GM19328 (cell line): ENCODE results near the gene BPTF.
A peak's percentile ranks its signal among the peaks of the same experiment; 100 is the strongest.
"Not testable (repeated sequence)": the region's sequence is repeated elsewhere in the genome, so short reads cannot be mapped to it uniquely, and the experiment has no call there.

Source experiments
- ATAC-seq: cut with Tn5 transposase; IDR thresholded peaks from one replicate; pipeline ENCODE4 v1.9.1; 2021; ENCODE audit warnings: mild to moderate bottlenecking, moderate library complexity; ENCODE audit not compliant: unreplicated experiment

BPTF gene

DNA sequence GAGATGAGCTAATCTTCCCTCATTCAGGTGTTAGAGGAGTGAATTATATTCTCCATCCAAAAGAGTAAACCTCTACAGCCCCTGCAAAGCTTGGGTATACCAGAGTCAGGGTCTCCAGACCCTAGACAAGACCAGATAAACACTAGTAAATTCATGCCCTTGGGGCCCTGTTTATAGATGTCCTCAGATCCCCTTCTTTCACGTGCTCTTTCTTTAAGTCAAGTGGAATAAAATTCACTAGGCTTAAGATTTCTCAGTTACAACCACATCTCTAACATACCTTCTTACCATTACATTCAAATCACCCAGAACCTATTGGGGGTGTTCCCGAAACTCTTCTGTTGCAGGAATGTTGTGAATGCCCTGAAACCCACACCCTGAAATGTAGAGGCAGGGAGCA lies 173.2 kb downstream of the BPTF start:
- ATAC-seq: no peak

DNA sequence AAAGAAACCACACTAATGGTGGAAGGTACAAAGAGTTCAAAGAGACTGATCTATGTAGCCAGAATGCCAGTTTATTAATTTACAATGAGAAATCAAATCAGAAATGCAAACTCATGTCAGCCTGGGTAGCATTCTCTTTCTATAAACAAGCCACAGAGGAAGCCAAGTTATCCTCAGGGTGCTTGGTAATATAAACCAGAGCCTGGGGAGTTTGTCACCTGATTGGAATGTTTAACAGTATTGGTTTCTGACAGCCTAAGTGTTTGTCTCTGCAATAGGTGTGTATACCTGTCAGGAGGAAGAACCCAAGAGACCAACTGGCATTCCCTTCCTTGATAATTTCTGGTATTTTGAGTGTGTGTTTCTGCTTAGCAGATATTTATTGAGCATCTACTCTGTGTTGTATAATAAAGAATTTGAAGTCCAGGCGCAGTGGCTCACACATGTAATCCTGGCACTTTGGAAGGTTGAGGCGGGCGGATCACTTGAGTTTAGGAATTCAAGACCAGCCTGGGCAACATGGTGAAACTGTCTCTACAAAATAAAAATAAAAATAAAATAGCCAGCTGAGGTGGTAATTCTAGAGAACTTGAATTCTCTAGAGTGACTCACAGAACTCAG lies 174.1 kb downstream of the BPTF start:
- no peak for ATAC-seq

DNA sequence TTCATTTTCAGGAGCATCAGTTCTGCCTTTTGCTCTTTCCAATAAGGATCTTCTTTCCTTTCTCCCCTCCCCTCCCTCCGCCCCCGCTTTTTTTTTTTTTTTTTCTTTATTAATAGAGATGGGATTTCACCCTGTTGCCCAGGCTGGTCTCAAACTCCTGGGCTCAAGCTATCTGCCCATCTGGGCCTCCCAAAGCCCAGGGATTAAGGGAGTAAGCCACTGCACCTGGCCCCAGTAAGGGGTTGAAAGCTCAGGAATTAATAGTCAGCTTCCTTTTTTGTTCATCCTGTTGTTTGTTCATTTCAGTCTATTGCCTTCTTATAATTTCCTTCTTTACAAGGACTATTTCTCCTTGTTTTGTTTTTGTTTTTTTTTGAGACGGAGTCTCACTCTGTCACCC lies 178.9 kb downstream of the BPTF start:
- ATAC-seq: no peak

DNA sequence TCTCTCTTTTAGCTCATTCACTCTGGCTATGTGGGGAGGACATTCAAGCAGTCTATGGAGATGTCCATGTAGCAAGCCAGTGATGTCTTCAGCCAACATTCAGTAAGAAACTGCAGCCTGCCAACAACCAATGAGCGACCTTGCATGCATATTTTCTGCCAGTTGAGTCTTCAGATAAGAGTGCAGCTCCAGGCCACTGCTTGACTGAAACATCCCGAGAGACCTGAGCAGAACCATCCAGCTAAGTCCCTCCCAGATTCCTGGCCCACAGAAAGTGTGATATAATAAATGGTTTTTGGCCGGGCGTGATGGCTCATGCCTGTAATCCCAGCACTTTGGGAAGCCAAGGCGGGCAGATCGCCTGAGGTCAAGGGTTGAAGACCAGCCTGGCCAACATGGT lies 181.5 kb downstream of the BPTF start:
- no peak for ATAC-seq

DNA sequence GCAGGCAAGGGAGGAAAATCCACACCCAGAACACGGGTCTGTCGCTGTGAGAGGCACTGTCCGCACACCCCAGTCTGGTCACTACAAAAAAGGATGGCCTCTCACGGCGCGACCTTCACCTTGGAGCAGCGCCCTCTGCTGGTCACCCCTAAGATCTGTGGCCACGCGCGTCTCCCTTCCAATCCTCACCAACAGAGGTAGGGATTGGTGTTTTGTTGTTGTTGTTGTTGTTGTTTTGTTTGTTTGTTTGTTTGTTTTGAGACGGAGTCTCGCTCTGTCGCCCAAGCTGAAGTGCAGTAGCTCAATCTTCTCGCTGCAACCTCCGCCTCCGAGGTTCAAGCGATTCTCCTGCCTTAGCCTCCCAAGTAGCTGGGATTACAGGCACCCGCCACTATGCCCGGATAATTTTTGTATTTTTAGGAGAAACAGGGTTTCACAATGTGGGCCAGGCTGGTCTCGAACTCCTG lies 185.9 kb downstream of the BPTF start:
- no peak for ATAC-seq

DNA sequence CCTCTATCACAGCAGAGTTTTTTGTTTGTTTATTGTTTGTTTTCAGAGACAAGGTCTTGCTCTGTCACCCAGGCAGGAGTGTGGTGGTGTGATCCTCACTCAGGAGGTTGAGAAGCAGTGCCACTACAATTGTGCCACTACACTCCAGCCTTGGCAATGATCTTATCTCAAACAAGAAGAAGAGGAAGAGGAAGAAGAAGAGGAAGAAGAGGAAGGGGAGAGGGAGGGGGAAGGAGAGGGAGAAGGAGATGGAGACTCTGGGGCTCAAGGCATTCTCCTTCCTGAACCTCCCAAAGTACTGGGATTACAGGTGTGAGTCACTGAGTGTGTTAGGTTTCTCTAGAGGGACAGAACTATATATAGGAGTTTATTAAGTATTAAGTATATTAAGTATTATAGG lies 188.1 kb downstream of the BPTF start:
- no peak for ATAC-seq

DNA sequence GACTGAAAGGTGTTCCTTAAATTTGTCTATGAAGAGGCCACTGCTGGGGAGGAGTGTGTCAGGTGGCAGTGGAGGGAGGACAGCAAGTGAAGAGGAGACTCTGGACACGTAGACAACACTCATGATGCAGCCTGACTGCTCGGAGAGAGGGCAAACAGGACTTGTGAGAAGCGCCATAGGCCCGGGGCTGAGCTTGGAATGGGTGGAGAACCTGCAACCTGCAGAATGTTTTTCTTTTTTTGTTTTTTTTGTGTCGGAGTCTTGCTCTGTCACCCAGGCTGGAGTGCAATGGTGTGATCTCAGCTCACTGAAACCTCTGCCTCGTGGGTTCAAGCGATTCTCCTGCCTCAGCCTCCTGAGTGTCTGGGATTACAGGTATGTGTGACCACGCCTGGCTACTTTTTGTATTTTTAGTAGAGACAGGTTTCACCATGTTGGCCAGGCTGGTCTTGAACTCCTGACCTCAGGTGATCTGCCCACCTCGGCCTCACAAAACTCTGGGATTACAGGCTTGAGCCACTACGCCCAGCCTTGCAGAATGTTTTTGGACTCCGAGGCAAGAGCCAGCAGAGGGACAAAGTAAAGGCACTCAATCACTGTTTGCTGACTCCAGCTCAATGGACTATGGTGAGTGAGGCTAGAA lies 189.9 kb downstream of the BPTF start:
- no peak for ATAC-seq

DNA sequence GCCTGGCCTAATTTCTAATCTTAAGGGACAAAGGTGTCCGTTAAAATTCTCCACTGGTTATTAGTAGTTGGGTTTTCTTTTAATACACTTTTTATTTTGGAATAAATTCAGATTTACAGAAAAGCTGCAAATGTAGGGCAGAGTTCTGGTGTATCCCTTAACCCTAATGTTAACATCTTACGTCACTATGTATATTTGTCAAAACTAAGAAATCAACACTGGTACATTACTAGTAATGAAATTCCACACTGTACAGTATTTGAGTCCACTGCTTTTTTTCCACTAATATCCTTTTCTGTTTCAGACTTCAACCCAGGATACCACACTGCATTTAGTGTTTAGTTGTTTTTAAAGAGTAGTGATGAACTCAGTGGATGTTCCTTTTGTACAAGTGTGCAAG lies 191.5 kb downstream of the BPTF start:
- no peak for ATAC-seq

DNA sequence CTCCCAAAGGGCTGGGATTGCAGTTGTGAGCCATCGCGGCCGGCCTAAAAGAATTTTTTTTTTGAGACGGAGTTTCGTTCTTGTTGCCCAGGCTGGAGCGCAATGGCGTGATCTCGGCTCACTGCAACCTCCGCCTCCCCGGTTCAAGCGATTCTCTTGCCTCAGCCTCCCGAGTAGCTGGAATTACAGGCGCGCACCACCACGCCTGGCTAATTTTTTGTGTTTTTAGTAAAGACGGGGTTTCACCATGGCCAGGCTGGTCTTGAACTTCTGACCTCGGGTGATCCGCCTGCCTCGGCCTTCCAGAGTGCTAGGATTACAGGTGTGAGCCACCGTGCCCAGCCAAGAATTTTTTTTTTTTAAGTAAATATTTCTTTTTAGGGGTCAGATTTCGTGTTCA lies 193.2 kb downstream of the BPTF start:
- ATAC-seq: not testable (repeated sequence)

DNA sequence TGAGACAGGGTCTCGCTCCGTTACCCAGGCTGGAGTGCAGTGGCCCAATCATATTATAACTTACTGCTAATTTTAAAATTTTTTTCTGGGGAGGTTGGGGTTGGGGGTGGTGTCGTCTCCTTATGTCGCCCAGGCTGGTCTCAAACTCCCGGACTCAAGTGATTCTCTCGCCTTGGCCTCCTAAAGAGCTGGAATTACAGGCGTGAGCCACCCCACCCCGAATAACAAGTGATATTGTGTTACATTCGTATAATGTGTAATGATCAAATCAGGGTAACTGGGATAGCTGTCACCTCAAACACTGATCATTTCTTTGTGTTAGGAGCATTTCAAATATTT lies 194.0 kb downstream of the BPTF start:
- ATAC-seq: no peak

DNA sequence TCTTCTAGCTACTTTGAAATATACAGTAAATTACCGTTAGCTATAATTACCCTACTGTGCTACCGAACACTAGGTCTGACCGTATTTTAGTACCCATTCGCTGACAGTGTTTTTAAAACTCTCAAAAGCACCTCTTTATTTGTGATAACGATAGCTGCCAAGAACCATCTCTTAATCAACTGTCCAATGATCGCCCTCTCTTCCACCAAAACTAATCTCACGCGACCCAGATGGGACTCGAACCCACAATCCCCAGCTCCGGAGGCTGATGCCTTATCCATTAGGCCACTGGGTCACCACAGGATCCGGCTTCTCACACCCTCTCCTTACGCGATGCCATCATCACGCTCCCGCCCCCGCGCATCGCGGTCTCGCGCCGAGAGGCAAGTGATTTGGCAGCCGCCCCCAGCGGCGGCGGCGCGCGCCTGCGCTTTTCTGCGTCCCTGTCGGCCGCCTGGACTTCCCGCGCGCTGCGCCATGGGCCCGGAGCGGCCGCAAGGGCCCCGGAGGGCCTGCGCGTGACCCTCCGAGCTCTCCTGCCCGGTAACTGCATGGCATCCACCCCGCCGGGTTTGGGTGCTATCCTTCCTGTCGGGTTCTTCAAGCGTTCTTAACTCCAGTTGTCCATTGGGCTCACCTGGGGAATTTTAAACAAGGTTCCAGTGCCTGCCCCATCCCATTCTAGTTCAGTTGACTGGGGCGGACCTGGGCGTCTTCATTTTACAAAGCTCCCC lies 194.5 kb downstream of the BPTF start:
- ATAC-seq: peak; percentile 86

DNA sequence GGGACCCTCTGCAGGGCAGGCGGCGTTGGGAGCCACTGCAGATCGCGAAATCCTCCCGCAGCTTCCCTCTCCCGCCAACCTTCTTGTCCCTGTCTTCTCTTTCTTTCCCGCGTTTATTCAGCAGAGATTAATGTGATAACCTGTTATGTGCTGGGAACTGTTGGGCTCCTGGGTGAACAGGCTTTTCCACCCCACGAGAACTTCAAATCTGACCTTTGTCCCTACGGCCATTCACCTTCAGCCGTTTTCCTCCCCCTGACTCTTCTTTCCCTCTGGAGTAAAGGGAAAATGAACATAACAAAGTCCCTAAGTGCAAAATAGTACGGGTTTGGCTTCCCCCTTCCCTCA lies 195.1 kb downstream of the BPTF start:
- ATAC-seq: no peak

DNA sequence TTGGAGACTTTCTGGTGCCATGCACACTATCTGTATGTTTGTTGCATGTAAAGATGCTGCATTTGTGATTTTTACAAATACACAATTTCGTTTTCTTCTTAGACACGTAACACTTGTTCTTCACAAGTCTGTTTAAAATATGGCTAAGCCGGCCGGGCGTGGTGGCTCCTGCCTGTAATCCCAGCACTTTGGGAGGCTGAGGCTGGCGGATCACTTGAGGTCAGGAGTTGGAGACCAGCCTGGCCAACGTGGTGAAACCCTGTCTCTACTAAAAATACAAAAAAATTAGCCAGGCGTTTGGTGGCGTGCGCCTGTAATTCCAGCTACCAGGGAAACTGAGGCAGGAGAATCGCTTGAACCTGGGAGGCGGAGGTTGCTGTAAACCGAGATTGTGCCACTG lies 195.5 kb downstream of the BPTF start:
- not testable (repeated sequence) for ATAC-seq

DNA sequence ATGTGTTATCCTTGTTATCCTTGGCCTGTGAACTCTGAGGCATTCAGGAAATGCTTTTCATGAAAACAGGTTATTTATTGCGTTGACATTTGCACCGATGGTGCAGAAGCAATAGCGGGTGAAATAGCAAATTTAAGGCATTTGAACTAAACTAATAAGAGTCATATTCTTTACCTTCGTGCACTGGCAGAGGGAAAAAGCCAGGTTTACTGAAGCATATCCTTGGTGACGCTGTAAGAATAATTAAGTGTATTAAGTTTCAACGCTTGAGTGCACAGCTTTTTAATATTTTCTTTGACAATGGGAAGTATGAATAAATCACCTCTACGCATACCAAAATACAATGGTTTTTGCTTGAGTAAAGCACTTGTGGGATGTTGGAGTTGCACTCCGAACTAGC lies 196.7 kb downstream of the BPTF start:
- no peak for ATAC-seq

DNA sequence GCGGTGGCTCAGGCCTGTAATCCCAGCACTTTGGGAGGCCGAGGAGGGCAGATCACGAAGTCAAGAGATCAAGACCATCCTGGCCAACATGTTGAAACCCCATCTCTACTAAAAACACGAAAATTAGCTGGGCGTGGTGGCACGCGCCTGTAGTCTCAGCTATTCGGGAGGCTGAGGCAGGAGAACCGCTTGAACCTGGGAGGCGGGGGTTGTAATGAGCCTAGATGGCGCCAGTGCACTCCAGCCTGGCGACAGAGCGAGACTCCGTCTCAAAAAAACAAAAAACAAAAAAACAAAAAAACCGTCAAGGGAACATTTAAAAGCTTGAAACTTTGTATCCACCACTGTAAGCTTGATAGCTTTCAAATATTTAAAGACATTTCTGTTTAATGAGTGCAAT lies 197.2 kb downstream of the BPTF start:
- ATAC-seq: not testable (repeated sequence)

DNA sequence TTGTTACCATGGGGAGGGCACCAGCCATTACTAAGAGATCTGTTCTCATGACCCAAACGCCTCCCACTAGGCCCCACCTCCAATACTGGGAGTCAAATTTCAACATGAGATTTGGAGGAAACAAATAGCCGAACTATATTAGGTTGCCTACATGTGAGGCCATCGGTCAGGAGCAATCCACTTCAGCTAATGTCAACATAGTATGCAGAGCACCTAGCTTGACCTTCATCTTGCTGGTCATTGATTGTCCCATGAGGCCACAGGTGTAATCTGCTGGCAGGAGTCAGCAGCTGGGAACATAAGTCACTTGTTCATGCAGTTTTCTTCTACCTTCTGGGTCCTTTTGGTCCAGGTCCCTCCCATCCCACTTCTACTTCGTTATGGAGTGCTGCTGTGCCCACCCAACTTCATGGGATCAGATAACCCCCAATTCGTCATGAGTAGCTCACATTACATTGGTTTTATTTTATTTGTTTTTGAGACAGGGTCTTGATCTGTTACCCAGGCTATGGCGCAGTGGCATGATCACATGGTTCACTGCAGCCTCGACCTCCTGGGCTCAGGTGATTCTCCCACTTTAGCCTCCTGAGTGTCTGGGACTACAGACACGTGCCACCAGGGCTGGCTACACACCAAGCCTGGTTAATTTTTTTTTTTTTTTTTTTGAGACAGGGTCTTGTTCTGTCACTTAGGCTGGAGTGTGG lies 204.4 kb downstream of the BPTF start:
- no peak for ATAC-seq
